SU-DHL-6 (cell line): ENCODE results near the gene PIGL.

Experiments used
- EZH2phosphoT487 ChIP-seq: fragments of 200-600 bp; sonication (generic), shearing (Covaris generic); conservative IDR thresholded peaks from 2 replicates; pipeline ENCODE4 v1.6.1; 2018; ENCODE audit warnings: mild to moderate bottlenecking, antibody characterized with exemption, low read length, moderate library complexity, mixed read lengths
- TF ChIP-seq, protein P1 (sequence below): fragments of 200-600 bp; sonication (generic); IDR thresholded peaks from one replicate; pipeline ENCODE4 v1.5.1; 2017; ENCODE audit warnings: antibody characterized with exemption, mild to moderate bottlenecking, low read length, moderate library complexity; ENCODE audit not compliant: insufficient read depth, poor library complexity, severe bottlenecking

DNA sequence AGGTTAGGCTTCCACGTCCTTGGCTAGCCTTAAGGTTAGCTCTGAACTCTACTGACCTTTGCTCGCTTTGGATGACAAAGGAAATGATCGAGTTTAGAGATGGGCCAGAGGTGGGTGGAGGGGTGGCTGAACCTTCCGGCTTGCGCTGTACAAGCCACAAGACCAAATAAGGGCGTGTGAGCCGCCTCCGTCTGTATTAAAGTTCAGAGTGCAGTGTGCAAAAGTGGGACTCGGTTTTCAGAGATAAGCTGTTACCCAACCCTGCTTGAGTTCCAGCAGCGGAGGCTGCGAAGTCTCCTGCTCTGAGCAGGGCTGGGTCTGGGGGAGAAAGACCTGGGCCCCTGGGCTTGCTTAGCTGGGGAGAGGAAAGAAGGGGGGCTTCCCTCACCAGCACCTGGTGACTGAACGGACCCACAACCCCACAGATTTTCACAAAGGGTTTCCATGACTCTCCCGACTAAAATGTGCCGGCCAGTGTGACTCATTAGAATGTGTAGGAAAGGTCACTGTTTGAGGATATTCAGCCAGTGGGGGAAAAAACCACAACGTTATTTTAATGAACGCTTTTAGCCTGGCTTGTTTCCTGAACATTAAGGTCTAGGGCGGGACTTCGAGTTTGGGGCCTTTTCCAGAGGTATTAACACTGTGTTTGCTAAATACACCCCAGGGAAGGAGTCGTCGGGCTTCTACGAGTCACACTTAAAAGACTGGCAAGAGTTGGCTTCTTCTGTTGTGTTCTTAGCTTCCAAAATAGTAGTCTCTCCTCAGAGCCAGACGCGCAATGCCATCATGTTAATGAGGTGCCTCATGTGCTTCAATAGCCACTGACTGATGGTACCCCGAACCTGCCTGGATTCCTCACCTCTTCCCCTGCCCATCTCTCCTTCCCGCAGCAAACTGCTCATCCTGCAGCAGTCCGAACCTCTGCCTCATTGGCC is 69.3 kb downstream of the PIGL start:
- TF ChIP-seq, protein P1, sequence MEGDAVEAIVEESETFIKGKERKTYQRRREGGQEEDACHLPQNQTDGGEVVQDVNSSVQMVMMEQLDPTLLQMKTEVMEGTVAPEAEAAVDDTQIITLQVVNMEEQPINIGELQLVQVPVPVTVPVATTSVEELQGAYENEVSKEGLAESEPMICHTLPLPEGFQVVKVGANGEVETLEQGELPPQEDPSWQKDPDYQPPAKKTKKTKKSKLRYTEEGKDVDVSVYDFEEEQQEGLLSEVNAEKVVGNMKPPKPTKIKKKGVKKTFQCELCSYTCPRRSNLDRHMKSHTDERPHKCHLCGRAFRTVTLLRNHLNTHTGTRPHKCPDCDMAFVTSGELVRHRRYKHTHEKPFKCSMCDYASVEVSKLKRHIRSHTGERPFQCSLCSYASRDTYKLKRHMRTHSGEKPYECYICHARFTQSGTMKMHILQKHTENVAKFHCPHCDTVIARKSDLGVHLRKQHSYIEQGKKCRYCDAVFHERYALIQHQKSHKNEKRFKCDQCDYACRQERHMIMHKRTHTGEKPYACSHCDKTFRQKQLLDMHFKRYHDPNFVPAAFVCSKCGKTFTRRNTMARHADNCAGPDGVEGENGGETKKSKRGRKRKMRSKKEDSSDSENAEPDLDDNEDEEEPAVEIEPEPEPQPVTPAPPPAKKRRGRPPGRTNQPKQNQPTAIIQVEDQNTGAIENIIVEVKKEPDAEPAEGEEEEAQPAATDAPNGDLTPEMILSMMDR, result no peak
- TF ChIP-seq EZH2phosphoT487, result no peak
